ENCODE data around the gene CHST11.

CHST11 gene

DNA sequence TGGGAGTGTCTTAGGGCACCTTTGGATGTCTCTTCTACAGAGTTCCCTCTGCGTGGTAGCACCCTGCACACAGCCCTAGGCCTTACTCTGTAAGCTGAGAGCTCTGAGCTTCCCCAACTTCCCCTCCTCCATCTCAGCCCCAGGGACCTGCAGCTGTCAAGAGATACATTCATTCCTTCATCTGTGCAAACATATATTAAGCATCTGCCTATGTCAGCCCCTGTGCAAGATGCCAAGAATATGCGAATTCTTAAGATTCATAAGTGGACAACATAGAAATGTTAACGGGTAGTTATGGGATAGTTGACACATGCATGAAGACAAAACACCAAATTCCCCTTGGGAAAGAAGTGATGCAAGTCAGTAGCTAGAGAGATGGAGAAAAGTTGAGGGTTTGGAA, 310.5 kb downstream of the CHST11 start:
- CTCF ChIA-PET: no interaction called here
- no peaks in the 10 kb centered on the region for H3K36me3 ChIP-seq (ENCODE audit: control insufficient read depth in 2 of 2, insufficient read depth in 1 of 2, low read length in 2 of 2)
- H3K27ac ChIP-seq (ENCODE audit: extremely low read depth, low read depth, low read length): no peak overlapping the region
- POLR2A ChIA-PET: no interaction called here
- TF ChIP-seq ZNF664 (tag by site-specific recombination; IDR thresholded peaks at IDR 0.05) (no peak), SP7 (tag by site-specific recombination; IDR thresholded peaks at IDR 0.05) (no peak), PRDM1 (tag by site-specific recombination; IDR thresholded peaks at IDR 0.05) (no peak), ZNF48 (tag by site-specific recombination; IDR thresholded peaks at IDR 0.05) (no peak), ZNF354C (tag by site-specific recombination; IDR thresholded peaks at IDR 0.05; ENCODE audit: borderline replicate concordance, low read depth) (no peak), ZNF239 (tag by site-specific recombination; IDR thresholded peaks at IDR 0.05) (no peak), GLI2 (tag by site-specific recombination; IDR thresholded peaks at IDR 0.05; ENCODE audit: borderline replicate concordance, low read depth) (no peak), ZNF548 (tag by site-specific recombination; IDR thresholded peaks at IDR 0.05) (no peak), ZNF155 (tag by site-specific recombination; IDR thresholded peaks at IDR 0.05) (no peak), SP3 (tag by site-specific recombination; IDR thresholded peaks at IDR 0.05) (no peak), ZNF169 (tag by site-specific recombination; IDR thresholded peaks at IDR 0.05) (no peak)
- TF ChIP-seq, protein P1, sequence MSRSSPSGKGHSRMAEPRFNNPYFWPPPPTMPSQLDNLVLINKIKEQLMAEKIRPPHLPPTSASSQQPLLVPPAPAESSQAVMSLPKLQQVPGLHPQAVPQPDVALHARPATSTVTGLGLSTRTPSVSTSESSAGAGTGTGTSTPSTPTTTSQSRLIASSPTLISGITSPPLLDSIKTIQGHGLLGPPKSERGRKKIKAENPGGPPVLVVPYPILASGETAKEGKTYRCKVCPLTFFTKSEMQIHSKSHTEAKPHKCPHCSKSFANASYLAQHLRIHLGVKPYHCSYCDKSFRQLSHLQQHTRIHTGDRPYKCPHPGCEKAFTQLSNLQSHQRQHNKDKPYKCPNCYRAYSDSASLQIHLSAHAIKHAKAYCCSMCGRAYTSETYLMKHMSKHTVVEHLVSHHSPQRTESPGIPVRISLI (tag by site-specific recombination; IDR thresholded peaks at IDR 0.05): no peak
- TF ChIP-seq, protein P2, sequence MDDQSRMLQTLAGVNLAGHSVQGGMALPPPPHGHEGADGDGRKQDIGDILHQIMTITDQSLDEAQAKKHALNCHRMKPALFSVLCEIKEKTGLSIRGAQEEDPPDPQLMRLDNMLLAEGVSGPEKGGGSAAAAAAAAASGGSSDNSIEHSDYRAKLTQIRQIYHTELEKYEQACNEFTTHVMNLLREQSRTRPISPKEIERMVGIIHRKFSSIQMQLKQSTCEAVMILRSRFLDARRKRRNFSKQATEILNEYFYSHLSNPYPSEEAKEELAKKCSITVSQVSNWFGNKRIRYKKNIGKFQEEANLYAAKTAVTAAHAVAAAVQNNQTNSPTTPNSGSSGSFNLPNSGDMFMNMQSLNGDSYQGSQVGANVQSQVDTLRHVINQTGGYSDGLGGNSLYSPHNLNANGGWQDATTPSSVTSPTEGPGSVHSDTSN (CRISPR knock-in tag; IDR thresholded peaks at IDR 0.05): no peak
- TF ChIP-seq, protein P3, sequence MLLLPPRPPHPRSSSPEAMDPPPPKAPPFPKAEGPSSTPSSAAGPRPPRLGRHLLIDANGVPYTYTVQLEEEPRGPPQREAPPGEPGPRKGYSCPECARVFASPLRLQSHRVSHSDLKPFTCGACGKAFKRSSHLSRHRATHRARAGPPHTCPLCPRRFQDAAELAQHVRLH (tag by site-specific recombination; IDR thresholded peaks at IDR 0.05): no peak
- TF ChIP-seq, protein P4, sequence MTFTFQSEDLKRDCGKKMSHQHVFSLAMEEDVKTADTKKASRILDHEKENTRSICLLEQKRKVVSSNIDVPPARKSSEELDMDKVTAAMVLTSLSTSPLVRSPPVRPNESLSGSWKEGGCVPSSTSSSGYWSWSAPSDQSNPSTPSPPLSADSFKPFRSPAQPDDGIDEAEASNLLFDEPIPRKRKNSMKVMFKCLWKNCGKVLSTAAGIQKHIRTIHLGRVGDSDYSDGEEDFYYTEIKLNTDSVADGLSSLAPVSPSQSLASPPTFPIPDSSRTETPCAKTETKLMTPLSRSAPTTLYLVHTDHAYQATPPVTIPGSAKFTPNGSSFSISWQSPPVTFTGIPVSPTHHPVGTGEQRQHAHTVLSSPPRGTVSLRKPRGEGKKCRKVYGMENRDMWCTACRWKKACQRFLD (tag by site-specific recombination; IDR thresholded peaks at IDR 0.05): no peak
- TF ChIP-seq, protein P5, sequence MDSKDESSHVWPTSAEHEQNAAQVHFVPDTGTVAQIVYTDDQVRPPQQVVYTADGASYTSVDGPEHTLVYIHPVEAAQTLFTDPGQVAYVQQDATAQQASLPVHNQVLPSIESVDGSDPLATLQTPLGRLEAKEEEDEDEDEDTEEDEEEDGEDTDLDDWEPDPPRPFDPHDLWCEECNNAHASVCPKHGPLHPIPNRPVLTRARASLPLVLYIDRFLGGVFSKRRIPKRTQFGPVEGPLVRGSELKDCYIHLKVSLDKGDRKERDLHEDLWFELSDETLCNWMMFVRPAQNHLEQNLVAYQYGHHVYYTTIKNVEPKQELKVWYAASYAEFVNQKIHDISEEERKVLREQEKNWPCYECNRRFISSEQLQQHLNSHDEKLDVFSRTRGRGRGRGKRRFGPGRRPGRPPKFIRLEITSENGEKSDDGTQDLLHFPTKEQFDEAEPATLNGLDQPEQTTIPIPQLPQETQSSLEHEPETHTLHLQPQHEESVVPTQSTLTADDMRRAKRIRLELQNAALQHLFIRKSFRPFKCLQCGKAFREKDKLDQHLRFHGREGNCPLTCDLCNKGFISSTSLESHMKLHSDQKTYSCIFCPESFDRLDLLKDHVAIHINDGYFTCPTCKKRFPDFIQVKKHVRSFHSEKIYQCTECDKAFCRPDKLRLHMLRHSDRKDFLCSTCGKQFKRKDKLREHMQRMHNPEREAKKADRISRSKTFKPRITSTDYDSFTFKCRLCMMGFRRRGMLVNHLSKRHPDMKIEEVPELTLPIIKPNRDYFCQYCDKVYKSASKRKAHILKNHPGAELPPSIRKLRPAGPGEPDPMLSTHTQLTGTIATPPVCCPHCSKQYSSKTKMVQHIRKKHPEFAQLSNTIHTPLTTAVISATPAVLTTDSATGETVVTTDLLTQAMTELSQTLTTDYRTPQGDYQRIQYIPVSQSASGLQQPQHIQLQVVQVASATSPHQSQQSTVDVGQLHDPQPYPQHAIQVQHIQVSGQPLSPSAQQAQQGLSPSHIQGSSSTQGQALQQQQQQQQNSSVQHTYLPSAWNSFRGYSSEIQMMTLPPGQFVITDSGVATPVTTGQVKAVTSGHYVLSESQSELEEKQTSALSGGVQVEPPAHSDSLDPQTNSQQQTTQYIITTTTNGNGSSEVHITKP (tag by site-specific recombination; IDR thresholded peaks at IDR 0.05): no peak
- TF ChIP-seq, protein P6, sequence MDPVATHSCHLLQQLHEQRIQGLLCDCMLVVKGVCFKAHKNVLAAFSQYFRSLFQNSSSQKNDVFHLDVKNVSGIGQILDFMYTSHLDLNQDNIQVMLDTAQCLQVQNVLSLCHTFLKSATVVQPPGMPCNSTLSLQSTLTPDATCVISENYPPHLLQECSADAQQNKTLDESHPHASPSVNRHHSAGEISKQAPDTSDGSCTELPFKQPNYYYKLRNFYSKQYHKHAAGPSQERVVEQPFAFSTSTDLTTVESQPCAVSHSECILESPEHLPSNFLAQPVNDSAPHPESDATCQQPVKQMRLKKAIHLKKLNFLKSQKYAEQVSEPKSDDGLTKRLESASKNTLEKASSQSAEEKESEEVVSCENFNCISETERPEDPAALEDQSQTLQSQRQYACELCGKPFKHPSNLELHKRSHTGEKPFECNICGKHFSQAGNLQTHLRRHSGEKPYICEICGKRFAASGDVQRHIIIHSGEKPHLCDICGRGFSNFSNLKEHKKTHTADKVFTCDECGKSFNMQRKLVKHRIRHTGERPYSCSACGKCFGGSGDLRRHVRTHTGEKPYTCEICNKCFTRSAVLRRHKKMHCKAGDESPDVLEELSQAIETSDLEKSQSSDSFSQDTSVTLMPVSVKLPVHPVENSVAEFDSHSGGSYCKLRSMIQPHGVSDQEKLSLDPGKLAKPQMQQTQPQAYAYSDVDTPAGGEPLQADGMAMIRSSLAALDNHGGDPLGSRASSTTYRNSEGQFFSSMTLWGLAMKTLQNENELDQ (tag by site-specific recombination; IDR thresholded peaks at IDR 0.05; ENCODE audit: low read depth): no peak
- no peaks in the 10 kb centered on the region for H3K9me3 ChIP-seq (ENCODE audit: control insufficient read depth, insufficient read depth, low read depth, low read length)
- no peak overlapping the region for H3K4me3 ChIP-seq (ENCODE audit: low read depth, low read length)
- no peaks in the 10 kb centered on the region for H3K4me1 ChIP-seq (ENCODE audit: control insufficient read depth, insufficient read depth, low read length)

Measured in HEK293 (cell line).